Embryonic facial prominence (tissue), 1 donor: ENCODE measurements around the gene DACH1.
A peak's percentile ranks its signal among the peaks of the same experiment; 100 is the strongest.
"Not testable (repeated sequence)": the region's sequence is repeated elsewhere in the genome, so short reads cannot be mapped to it uniquely, and the experiment has no call there.

Source experiments
- DNase-seq: peaks from one replicate; pipeline ENCODE4 v3.0.0-alpha.2; 2016; ENCODE audit errors: extremely low spot score

DACH1 gene

DNA sequence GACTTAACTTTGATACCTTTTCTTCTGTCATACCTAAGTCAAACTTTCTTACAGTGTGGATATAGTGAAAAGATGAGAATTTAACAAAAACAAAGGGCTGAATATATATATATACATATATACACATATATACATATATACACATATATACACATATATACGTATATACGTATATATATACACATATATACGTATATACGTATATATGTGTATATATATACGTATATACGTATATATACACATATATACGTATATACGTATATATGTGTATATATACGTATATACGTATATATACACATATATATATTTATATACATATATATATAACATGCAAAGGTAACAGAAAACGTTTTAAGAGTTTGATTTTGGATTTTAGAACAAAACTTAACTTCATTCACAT is 88.0 kb downstream of the DACH1 start:
- DNase-seq, result not testable (repeated sequence)

DNA sequence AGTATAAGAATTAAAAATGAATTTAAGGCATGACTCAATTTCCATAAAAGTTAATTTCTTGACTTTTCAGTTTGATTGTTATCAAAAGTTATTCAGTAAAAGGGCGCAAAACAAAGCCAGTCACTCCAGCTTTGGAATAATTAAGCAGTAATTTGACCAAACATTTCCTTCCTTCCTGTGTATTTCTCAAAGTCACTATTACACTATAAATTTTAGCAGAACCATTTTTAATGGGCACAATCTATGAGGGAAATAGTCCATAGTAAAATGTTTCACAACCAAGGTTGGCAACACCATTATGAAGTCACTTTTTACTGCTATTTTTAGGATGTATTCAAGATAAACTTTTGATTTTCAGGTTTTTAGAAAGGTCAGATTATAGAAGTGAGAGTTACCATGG is 91.0 kb downstream of the DACH1 start:
- no peak for DNase-seq

DNA sequence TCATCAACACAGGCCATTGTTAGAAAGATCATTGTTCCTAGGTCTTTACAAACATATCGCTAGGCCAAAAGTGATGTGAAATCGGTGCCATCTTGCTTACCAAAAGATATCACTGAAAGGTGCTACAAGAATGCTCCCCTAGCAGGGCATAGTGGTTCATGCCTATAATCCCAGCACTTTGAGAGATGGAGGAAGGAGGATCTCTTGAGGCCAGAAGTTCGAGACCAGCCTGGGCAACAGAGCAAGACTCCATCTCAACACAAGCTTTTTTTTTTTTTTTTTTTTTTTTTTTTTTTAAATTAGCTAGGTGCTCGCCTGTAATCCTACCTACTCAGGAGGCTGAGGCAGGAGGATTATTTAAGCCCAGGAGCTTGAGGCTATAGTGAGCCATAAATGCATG is 92.1 kb downstream of the DACH1 start:
- no peak for DNase-seq

DNA sequence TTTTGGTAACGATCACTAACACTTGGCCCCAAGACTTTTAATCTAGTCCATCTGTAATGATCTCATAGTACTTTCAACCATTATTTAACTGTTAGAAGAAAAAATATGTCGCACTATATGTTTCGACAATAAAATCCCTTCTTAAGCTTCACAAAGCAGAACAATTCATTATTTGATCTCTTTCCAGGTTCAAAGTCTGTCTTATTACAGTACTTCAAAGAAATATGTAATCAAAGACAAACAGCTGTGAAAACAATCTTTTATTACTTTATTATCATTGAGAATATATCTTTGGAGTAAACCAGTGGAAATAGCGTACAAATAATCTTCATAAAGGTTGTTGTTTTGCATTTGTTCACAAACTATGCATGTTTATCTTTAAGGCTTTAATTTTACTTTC is 93.5 kb downstream of the DACH1 start:
- DNase-seq, result no peak

DNA sequence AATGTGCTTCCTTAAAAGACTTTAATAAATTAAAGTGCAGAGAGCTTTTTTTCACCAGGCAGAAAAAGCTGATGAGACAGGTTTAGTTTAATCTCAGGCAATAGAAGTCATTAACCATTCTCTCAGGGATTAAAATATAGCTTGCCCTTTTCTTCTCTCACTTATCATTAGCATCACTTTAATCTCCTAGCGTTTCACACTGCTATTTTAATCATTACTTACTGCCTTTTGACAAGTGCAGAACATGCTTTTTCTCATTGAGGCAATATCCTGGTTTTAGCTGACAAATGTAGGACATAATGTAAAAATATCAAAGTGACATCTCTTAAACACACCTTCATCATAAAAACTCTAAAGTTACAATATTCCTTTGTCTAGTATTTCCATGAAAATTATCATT is 94.6 kb downstream of the DACH1 start:
- no peak for DNase-seq

- DNase-seq, result no peak
Measured at GRCh38 chr13:71771144-71771543, 95.9 kb downstream of the DACH1 start.

GRCh38 chr13:71770710-71771109 is 96.3 kb downstream of the DACH1 start:
- DNase-seq, result no peak

DNA sequence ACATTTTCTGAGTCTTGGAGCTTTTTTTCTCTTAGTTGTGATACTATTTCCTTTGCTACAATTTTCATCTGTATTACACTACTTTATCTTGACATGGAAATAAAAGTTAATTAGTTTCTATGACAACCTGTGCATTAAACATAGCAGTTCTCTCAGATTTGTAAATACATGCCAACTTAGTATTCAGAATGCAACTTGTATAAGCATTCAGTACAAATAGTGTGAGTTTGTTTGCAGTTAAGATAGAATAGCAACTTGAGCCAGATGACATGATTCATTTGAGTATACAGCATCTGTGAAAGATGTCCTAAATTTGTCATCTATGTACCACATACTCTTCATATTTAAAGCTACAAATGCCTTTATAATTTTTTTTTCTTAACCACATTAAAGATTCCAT is 98.1 kb downstream of the DACH1 start:
- DNase-seq, result no peak

DNA sequence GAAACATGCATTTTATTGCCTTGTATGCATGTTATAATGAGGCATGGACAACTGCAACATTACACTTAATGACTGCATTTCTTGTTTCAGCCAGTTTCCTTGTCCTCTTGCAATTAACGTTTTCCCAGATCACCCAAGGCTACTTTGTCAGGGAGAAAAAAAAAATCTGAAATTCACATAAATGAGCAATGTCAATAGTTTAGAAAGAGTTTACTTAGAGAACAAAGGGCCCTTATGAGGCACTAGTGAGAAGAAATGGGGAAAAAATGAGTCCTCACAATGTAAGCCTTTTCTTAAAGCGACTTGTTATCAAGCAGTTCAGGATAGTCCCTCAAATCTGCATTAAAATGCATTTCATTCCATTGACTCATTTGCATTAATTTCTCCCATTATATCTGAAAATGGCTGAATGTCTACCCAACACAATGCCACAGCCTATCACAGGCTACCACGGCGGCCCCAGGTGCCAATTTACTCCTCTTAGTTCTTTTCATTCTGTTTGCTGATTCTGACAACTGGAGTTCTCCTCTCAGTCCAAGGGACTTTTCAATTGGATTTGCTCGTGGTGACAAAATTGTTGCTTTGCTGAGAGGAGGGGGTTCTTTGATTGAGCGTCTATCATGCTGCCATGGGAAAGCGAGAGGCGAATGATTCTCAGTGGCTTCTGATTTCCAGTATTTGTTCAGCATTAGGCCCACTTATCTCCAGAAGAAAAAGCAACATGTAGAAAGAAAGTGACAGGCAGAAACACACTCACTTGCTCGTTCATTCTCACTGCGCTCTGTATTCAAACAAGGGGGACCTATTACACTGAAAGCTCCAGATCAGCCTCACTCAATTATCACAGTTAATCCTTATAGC is 107.1 kb downstream of the DACH1 start:
- no peak for DNase-seq

GRCh38 chr13:71758828-71759227 is 108.2 kb downstream of the DACH1 start:
- DNase-seq, result no peak

DNA sequence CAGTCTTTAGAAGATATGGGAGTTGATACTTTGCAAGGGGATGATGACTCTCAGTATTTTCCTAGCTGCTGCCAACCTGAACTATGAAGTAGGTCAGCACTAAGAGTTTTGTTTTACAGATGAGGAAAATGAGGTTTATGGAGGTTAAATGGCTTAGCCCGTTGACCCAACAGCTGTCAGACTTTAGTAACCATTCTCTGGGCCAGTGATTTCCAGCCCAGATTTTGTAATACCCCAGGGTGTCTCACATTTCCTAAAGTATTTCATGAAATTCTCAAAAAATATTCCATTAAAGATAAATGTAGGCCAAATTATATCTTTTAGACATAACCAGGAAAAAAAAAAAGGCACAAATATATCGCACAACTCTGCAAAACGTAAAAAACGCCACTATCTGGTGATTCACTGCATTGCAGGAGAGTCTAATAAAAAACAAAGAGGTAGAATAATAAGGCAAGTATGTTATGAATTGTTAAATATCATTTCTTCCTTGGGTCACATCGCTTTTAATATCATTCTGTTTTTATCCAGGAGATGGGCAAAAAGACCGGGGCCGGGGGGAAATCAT is 112.5 kb downstream of the DACH1 start:
- no peak for DNase-seq

DNA sequence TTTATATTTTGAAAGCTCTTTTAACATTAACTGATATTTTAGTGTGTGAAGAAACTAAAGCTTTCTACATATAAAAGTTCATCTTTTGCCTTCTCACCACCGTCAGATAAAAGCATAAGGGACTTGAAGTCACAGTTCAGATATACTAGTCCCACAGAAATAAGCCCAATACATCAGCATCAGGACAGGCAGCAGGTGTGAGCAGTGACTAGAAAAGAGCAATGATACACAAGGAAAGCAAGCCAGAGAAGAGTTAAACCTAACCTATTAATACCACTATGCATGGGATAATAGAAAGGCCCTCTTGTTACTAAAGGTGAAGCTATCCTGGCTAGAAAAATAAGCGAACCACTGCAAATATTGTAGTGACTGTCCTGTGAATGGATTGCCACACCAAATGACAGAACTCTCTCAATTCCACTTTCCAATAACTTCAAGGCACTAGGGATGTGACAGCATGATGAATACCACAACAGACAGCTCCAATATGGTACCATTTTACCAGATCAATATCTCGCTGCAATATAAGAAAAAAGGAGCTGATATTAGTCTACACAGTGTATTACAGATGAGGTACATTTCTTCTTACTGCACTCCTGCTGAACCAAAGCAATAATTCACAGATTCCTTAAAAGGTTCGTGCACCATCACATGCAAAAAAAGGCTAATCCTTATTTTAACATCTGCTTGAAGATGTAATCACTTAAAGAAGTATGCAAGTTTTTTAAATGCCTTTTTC is 114.1 kb downstream of the DACH1 start:
- no peak for DNase-seq

- DNase-seq, result no peak
Measured at GRCh38 chr13:71751073-71751472, 115.9 kb downstream of the DACH1 start.

- no peak for DNase-seq
Measured at GRCh38 chr13:71730267-71730666, 136.7 kb downstream of the DACH1 start.

- DNase-seq, result no peak
Measured at GRCh38 chr13:71729441-71729840, 137.6 kb downstream of the DACH1 start.

GRCh38 chr13:71727662-71728061 is 139.3 kb downstream of the DACH1 start:
- no peak for DNase-seq

- DNase-seq, result no peak
Measured at GRCh38 chr13:71727042-71727441, 140.0 kb downstream of the DACH1 start.

DNA sequence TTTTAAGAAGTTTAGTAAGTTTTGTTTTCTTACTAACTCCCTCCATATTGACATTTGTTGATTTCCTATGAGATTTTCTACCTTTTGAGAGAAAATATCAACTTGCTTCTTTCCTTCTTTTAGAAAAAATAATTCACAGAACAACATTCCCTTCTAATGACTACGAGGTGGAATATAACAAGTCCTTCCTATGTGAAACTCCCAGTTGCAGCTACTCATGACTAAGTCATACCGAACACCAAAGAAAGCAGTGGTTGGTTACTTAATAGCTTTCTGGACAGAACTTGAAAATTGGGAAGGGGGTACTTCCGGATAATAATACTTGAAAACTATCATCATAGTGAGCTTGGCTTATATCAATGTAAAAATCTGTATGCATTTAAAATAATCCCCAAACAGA is 144.8 kb downstream of the DACH1 start:
- no peak for DNase-seq

GRCh38 chr13:71721104-71721503 is 145.9 kb downstream of the DACH1 start:
- DNase-seq, result no peak

DNA sequence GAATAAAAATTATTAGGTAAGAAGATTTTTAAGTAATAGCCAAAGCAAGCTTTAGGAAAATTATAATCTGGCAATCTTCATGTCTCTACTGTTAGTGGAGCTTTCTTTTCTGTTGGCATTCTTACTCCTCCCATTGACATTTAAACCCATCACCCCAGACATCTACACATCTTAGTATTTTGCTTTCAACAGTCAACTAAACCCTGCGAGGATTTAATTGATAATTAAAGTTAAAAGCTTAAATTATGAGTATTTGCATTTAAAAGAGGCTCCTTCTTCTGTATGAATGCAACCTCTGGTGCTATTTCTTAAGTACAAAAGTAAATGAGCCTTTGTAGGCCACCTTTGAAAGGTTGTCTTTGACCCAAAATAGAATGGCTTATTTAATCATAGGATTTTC is 148.1 kb downstream of the DACH1 start:
- DNase-seq, result no peak

DNA sequence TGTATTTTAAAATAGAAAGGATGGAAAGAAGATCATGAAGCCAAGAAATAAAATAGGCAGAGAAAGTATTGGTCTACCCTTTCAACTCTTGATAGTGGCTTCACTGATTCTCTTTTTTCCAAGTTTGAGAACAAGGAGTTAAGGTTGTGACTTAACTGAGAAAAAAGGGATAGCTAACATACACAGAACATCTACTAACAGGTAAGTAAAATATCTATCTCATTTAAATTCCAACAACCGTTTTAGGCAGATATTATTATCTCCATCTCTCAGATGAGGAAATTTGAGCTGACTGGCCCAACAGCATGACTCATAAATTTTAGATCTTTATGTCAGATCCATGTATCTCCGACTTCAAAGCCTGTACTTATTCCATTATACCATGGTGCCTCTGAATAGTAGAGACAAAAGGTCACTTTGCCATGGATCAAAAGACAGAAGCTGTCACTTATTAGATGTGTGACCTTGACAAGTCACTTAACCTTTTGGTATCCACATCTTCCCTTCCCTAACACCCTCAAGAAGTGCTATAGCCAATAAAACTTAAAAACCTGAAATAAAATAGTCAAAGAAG is 152.1 kb downstream of the DACH1 start:
- DNase-seq, result no peak

DNA sequence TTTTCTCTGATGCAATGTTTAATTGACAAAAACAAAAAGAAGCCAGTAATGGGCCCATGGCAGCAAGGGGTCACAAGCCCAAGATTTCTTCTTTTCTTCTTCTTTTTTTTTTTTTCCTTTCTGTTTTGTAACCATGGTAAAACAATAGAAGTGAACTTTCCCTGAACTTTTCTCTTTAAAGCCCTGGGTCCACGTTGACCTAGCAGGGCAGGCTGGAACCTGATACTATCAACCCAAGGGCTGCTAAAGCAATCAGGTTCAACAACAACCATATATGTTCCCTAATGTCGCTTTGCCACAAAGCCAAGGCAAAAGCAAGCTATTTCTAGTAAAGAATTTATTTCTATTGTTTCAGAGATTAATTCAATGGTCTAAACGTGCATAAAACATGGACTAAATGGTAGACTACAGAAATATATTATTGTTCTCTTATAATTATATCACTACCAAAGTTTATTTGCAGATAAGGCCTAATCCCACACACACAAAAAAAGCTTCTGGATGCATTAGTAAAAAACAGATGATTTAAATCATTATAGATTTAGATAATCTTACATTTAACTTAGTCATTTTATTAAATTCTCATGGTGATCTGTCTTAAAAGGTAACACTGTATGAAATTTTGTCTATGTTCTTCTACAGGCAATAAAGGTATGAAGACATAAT is 153.9 kb downstream of the DACH1 start:
- DNase-seq, result peak; percentile 13
